GM21576 (cell line): ENCODE results near the gene PLPP7.

Experiments used
- ATAC-seq: cut with Tn5 transposase; IDR thresholded peaks from one replicate; pipeline ENCODE4 v1.9.1; 2021; ENCODE audit warnings: mild to moderate bottlenecking, moderate library complexity; ENCODE audit not compliant: unreplicated experiment

Gene PLPP7

DNA sequence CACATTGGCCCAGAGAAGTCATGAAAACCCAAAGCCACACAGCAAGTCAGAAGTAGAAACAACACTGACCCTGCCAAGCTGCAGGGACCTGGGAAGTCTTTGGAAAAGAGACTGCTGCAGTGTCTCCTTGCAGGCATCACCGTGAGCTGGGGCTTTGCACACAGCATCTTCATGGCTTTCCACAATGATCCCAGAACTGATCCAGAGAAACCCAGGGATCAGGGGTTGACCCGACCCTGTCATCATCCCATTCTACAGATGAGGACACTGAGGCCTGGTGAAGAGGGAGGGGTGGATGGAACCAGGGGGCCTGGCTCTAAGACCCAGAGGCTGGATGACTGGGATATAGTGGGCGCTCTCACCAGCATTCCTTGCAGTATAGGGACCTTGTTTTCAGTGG is 8.9 kb upstream of the PLPP7 start:
- no peak for ATAC-seq

DNA sequence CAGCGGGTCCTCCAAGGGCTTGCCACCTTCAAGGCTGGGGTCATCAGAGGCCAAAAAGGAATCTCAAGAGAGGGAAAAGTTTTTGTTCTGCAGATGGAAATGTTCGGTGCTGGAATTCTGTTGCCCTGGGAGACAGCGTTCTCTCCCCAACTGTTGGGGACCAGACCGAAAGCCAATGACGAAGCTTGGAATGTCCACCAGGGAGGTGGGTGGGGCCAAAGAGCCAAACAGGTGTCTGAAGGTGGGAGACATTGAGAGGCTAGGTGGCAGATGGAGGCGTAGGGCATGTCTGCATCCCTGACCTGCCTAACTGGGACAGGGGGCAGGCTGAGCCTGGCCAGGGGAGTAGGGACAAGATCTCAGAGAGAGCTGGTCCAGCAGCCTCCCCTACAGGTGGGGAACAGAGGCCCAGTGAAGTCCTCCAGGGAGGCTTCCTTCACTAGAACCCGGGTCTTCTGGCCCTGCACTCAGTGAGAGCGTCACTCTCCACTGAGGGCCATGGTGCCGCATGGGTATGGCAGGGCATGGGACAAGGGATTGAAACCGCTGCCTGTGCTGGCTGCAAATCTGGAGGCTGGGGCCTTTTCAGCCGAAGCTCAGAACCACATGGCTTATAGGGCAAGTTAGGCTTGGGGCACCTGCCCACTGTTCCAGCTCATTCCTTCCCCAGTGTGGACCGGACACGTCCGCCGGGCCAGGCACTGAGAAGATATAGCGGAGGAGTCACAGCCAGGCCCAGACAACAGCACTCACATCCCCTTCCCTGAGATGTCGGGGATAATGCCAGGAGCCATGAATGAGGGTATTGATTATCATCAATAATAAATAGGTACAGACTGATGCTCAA is 8.2 kb upstream of the PLPP7 start:
- no peak for ATAC-seq

DNA sequence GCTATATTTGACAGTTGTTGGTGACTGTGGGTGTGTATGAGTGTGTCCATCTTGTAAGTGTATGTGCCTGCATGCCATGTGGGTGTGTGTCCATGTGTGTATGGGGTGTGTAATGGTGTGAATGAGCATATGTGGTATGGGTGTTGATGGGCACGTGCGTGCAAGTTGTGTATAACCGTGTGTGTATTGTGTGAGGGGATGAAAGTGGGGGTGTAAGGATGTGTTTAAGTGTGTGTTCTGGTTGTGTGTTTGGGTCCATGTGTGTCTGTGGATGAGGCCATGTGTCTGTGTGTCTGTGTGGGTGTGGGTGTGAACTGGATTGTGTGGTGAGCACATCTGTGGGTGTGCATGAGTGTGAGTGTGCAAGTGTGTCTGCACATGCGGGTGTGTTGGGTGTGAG is 7.3 kb upstream of the PLPP7 start:
- no peak for ATAC-seq

DNA sequence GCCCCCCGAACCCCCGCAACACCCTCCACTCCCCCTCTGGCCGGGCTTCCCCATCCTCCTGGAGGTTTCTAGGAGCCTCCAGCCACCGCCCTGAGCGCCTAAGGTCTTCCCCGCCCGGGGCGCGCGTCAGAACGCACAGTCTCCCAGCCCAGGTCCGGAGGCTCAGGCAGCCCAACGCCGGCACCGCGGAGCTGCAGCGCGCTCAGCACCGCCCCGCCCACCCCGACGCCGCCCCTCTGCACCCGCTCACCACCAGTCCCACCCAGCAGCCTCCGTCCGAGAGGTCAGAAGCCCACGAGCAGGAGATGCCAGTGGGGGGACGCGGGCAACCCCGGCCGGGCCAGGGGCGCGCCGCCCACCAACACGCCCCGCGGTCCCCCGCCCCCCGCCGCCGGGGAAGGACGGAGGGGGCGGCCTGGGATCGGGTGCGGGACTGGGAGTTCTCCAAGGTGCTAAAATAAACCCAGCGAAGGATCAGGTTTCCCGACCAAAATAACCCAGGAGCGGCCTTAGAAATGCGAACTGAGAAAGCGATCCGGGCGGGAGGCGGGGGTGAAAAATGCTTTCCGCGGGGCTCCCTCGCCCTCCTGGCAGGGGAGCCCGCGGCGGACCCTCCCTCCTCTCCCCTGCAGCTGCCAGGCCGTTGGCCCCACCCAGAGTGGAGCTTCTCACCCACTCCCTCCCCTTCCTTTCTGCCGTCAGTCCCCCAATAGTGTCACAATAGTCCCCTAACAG is 6.7 kb upstream of the PLPP7 start:
- no peak for ATAC-seq

DNA sequence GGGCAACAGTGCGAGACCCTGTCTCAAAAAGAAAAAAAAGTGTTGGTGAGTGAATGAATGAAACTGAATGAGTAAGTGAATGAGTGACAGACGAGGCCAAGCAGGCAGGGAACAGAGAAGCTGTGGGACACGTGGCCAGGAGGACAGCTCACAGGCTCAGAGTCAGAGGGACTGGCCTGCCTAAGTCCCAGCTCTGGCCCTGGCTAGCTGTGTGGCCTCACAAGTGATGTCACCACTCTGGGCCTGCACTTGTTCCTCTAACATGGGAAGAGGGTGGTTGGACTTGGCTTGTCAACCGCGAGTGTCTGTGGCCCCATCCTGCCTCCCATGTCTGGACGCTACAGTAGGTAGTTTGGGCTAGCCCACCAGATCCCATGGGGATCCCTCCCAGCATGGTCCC is 4.7 kb upstream of the PLPP7 start:
- no peak for ATAC-seq

DNA sequence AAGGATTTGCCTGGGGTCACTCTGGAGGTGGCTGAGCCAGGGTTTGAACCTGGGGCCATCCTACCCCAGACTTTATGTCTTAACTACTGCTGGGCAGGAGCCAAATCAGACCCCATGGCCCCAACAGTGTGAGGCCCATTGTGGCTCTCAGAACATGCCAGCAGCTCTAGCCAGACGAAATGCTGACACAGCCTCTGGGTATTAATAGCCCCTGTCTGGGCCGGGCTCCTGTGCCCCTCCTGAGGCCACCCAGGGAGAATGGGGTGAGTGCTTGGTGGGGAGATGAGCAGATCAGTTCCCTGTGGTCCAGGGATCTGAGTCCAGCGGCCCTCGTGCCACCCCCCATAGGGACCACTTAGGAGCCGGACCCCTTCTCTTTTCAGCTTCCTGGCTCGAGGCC is 2.2 kb upstream of the PLPP7 start:
- no peak for ATAC-seq

DNA sequence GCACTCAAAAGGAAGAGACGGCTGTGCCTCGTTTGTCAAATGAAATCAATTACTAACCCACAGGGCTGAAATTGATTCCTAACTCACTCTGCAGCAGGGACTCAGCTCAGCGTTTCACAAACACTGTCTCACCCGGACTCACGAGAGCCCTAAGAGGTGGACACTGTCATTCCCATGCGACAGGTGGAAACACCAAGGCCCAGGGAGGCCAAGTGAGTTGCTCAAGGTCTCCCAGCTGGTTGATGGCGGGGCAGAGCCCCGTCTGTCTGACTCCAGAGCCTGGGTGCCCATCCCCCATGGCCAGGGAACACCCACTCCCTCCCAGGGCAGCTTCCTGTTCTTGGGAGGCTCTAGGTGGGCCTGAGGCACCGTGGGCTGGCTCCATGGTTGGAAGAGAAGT is 1.3 kb upstream of the PLPP7 start:
- no peak for ATAC-seq

DNA sequence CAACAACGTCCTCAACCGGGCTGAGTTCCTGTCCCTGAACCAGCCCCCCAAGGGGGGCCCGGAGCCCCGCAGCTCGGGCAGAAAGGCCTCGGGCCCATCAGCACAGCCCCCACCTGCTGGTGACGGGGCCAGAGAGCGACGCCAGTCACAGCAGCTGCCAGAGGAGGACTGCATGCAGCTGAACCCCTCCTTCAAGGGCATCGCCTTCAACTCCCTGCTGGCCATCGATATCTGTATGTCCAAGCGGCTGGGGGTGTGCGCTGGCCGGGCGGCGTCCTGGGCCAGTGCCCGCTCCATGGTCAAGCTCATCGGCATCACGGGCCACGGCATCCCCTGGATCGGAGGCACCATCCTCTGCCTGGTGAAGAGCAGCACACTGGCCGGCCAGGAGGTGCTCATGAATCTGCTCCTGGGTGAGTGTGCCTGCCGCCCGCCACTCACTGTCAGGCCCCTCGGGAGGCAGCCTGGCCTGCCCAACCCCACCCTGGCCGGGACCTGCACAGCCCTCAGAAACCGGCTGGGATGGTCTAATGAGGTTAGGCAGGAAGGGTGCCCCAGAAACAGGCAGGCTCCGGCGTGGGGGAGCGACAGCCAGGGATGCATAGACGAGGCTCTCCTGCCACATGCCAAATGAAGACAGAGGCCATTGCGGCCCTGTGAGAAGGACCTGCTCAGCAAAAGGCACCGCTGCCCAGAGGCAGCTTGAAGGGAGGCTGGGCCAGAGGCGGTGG is 678 bp downstream of the PLPP7 start:
- ATAC-seq, result no peak

DNA sequence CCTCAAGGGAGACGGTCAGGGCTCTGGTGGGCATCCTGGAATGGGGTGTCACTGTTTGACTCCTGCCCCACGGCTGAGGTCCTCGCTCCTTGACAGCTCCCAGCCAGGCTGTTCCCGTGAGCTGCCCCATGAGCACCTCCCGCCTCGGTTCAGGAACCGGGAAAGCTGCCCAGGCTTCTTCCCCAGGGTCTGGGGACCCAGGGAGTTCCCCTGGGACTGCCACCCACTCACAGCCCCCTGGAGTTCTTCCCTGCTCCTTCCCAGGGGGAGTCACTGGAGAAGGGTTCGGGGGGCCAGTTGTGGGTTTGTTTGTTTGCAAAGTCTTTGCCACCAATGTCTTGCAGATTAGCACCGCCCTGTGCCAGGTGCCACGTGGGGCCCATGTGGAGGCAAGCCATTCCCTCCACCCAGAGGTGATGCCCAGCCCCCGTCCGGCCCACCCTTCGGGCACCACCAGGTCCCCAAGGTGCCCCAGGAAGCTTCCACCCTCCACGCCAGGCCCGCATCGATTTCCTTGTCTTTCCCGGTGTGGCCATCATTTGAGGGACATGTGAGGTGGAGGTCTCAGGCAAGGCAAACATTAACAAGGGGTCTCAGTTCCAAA is 1.3 kb downstream of the PLPP7 start:
- ATAC-seq, result no peak

DNA sequence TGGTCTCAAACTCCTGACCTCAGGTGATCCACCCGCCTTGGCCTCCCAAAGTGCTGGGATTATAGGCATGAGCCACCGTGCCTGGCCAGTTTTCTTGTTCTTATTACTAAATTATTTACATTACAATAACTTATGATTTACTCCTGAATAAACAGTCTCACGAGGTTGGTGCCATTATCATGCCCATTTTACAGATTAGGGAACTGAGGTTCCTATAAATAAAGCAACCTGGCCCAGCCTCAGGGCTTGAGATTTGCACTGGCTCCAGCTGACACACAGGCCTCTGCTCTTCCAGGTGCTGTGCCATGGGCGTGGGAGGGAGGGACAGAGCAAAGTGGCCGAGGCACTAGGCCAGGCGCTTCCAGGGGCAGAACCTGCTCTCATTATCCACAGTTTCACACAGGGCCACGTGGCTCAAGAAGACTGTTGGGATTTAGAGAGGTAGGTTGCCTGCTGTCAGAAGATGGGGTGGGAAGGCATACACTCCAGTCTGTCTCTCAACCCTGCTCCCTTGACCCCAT is 2.3 kb downstream of the PLPP7 start:
- ATAC-seq, result no peak

DNA sequence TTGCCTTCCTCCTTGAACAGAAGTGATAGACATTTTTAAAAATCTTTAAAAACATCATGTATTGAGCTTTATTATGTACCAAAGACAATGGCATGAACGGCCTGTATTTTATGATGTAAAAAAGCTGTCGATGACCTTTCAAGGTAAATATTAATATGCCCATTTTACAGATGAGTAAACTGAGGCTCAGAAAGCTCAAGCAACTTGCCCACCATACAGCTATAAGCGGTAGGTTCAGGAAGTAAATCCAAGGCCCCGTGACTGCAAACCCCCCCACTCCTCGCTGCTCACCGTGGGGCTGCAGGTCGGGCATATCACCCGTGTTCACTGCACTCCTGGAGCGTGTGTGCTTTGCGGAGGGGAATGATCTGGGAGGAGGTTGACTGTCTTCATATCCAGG is 3.4 kb downstream of the PLPP7 start:
- ATAC-seq, result no peak

DNA sequence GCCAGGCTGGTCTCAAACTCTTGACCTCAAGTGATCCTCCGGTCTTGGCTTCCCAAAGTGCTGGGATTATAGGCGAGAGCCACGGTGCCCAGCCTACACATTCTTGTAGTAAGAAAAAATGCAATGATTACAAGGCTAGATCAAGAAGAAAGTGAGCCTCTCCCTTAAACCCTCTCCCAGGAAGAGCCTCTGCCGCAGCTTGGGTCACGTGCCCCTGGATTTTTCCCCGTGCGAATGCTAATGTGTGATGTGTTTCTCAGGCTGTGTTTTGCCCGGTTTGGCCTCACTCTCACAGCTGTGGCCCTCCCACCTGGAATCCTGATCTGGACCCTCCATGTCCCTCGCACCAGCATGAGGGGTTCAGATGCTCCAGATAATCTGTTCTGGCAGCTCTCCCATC is 6.9 kb downstream of the PLPP7 start:
- ATAC-seq, result no peak

DNA sequence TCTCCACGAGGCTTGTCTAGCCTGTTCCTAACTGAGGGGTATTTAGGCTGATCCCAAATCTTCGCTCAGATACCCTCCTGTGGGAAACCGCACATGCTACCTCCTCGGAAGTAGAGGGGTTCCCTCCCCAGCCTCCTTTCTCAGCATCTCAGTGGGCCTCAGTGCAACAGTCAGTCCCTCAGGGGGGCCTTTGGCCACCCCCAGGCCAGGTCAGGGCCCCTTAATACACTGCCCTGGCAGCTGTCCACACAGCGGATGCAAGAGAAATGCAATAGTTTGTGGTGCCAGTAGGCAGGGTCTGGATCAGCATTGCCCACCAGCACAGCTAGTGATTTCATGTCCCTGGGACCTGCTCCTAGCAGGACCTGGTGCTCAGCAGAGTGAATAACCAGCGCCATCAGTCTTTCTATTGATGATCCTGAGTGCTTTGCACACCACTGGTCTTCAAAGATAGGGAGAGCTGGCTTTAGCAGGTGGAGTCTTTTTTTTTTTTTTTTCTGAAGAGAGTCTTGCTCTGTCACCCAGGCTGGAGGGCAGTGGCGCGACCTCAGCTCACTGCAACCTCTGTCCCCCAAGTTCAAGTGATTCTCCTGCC is 7.5 kb downstream of the PLPP7 start:
- no peak for ATAC-seq

DNA sequence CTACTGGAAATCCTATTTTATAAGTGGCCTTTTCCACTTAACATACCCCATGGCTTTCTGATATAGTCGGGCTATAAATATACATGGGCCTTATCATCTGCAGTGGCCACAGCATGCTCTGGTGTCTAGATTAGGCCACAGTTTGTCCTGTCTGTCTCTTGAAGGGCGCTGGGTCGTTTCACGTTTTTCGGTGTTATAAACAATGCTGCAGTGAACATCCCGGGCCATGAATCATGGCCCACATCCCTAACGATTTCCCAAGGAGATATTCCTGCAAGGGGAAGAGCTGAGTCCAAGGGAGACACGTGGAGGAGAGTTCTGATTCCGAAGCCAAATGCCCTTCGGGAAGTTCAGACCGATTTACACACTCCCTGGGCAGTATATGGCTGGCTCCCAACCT is 8.4 kb downstream of the PLPP7 start:
- ATAC-seq, result no peak

DNA sequence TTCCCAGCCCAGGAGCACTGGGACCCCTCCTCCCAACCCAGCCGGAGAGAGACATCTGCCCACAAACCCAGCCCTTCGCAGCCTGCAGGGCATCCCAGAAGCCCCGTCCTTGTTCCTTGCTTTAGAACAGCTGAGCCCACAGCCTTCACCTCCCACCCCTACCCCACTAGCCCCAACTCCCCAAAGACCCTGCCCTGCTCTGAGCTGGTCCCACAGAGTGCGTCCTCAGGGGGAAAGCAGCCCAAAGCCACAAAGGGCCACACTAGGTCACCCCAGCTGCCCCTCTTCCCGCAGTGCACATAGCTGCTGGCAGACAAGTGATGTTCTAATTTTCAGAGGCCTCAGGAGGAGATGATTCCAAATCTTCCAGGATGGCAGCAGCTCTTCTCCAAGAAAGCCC is 8.8 kb downstream of the PLPP7 start:
- no peak for ATAC-seq

DNA sequence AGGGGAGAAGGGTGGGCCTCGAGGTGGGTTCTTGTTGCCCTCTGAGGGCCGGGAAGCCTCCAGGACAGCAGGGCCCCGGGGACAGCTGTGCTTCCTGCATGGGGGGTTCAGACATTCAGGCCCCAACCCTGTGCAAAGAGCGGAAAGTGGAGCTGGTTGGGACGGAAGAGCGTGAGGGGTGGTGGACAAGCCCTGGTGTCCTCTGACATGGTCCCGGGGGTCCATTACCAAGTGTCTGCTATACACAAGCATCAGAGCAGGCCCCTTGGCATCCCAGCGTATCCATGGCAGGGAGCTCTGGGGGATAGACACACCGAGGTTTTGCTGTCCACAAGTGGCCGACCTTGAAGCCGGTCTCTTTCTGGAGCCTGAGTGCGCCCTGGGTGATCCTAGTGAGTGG is 9.3 kb downstream of the PLPP7 start:
- ATAC-seq, result no peak

DNA sequence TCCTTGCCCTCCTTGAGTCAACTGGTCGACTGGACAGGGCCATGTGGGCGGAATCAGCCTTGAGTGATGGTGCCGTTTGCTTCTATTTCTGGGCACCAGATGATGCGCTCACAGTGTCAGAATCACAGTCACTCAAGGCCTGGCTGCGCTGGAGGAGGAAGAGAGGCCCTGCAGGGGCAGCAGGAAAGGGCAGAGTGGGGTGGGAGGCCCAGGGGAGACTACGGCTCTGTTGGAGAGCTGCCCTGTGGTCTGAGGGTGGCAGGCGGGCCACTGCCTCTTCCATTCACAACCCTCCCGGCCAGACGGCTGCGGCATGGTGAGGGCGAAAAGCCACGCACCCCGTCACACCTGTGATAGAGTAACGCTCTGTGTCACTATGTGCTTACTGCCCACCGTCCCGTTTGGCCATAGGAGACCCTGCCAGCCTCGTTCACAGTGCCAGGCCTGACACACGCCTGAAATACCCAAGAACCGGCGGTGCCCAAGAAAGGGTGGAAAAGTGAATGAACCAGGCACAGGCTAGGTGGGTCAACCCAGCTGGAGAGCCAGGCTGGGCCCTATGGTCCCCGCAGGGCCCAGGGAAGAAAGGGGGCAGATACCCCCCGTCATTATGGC is 9.9 kb downstream of the PLPP7 start:
- ATAC-seq, result no peak

DNA sequence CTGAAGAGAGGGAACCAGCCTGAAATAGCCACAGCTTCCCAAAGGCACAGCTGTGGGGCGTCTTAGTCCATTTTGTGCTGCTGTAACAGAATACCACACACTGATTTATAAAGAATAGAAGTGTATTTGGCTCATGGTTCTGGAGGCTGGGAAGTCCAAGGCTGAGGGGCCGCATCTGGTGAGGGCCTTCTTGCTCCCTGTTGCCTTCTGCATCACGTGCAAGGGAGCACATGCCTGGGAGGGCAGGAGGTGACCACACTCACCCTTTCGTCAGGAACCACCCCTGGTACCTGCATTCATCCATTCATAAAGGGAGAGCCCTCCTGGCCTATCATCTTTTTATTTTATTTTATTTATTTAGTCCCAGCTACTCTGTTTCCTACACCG is 10.4 kb downstream of the PLPP7 start:
- ATAC-seq, result no peak

DNA sequence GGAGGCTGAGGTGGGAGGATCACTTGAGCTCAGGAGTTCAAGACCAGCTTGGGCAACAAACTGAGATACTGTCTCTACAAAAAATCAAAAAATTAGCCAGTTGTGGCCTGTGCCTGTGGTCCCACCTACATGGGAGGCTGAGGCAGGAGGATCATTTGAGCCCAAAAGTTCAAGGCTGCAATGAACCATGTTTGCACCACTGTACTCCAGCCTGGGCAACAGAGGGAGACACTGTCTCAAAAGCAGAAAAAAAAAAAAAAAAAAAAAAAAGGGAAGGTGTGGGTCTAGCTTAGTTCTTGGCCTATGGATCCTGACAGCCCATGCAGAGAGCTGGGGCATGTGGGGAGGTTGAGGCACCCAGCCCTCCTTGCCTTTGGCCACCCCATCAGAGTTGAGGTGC is 10.9 kb downstream of the PLPP7 start:
- no peak for ATAC-seq
